Stimulated activated CD4-positive, alpha-beta T cell treated with anti-CD3 and anti-CD28 coated beads, Interleukin-4, amount 100 ng/mL, for 48 hours (primary cell): Measurements from ENCODE around the gene ANO4.

Source experiments
- DNase-seq, 2 donors: peaks; one replicate each; pipeline ENCODE4 v3.0.0-alpha.2; 2020; ENCODE audit warnings: low read depth in 2 of 2

The ANO4 gene

GRCh38 chr12:100794441-100795173 lies at the start of gene ANO4:
Gene ANO4 (plus strand): TSS chr12:100794776. CDS start chr12:100901786, 107,010 bp downstream.
- DNase-seq, result no peak

GRCh38 chr12:100745378-100746071 lies 49.1 kb upstream of the ANO4 start:
- DNase-seq, result no peak

- DNase-seq, result no peak
These were observed 41.7 kb upstream of the ANO4 start for GRCh38 chr12:100752841-100753240.

- DNase-seq, result no peak
These were observed 40.7 kb upstream of the ANO4 start for GRCh38 chr12:100753837-100754236.

- DNase-seq, result no peak
These were observed 39.4 kb upstream of the ANO4 start for GRCh38 chr12:100755186-100755585.

- DNase-seq, result no peak
These were observed 36.5 kb upstream of the ANO4 start for GRCh38 chr12:100758083-100758482.

GRCh38 chr12:100767371-100767770 lies 27.2 kb upstream of the ANO4 start:
- DNase-seq, result no peak

- DNase-seq, result no peak
These were observed 26.6 kb upstream of the ANO4 start for GRCh38 chr12:100767950-100768349.

- no peak for DNase-seq
These were observed 15.5 kb upstream of the ANO4 start for GRCh38 chr12:100778967-100779590.

- DNase-seq, result no peak
These were observed 5.4 kb upstream of the ANO4 start for GRCh38 chr12:100789146-100789545.

- no peak for DNase-seq
These were observed 4.6 kb upstream of the ANO4 start for GRCh38 chr12:100789975-100790374.

GRCh38 chr12:100790552-100790951 lies 4.0 kb upstream of the ANO4 start:
- no peak for DNase-seq

GRCh38 chr12:100793182-100793581 lies 1.4 kb upstream of the ANO4 start:
- no peak for DNase-seq

GRCh38 chr12:100795174-100795799 lies 711 bp downstream of the ANO4 start:
- no peak for DNase-seq

GRCh38 chr12:100795800-100796179 lies 1.2 kb downstream of the ANO4 start:
- DNase-seq, result no peak

- no peak for DNase-seq
These were observed 2.0 kb downstream of the ANO4 start for GRCh38 chr12:100796621-100797020.

GRCh38 chr12:100797246-100797645 lies 2.7 kb downstream of the ANO4 start:
- DNase-seq, result no peak

GRCh38 chr12:100797786-100798185 lies 3.2 kb downstream of the ANO4 start:
- no peak for DNase-seq

- no peak for DNase-seq
These were observed 3.9 kb downstream of the ANO4 start for GRCh38 chr12:100798286-100799160.

- no peak for DNase-seq
These were observed 5.2 kb downstream of the ANO4 start for GRCh38 chr12:100799770-100800169.

- no peak for DNase-seq
These were observed 6.1 kb downstream of the ANO4 start for GRCh38 chr12:100800723-100801122.
